Fibroblast of lung (primary cell): ENCODE results near the gene NXN. TPM values are rescaled to one million over a fixed set of nuclear protein-coding genes. Genes with fewer than 3 reads are reported as not detected.

Experiments
- DNase-seq, 2 donors: peaks; one replicate each; pipeline versions ENCODE4 v3.0.0 to v3.0.0-alpha.2; 2010; ENCODE audit warnings: low read depth in 2 of 2
- H2AFZ ChIP-seq: 2 replicates; pipeline ENCODE4 v1.5.1; 2012; ENCODE audit warnings: low read length, control low read depth, inconsistent platforms
- H3K27ac ChIP-seq: 2 replicates; pipeline ENCODE4 v1.5.1; 2011; ENCODE audit warnings: low read length, control low read depth; ENCODE audit not compliant: insufficient read depth
- H3K27me3 ChIP-seq: 2 replicates; pipeline ENCODE4 v1.5.1; 2011; ENCODE audit warnings: mild to moderate bottlenecking, low read length; ENCODE audit not compliant: control insufficient read depth, insufficient read depth
- H3K36me3 ChIP-seq: 2 replicates; pipeline ENCODE4 v1.5.1; 2011; ENCODE audit warnings: low read length; ENCODE audit not compliant: control insufficient read depth, insufficient read depth
- H3K4me1 ChIP-seq: 2 replicates; pipeline ENCODE4 v1.5.1; 2011; ENCODE audit warnings: low read length; ENCODE audit not compliant: control insufficient read depth, insufficient read depth; ENCODE audit errors: extremely low read depth
- H3K4me2 ChIP-seq: 2 replicates; pipeline ENCODE4 v1.5.1; 2011; ENCODE audit warnings: low read length, control low read depth; ENCODE audit not compliant: insufficient read depth; ENCODE audit errors: extremely low read depth
- H3K4me3 ChIP-seq, 4 experiments: fragments of 200-600 bp in 1 of 4; sonication (generic) in 1 of 4; replicated peaks in 1 of 4; 2 replicates each; pipeline ENCODE4 v1.5.1; 2011 to 2016; ENCODE audit warnings: low read length in 4 of 4, low read depth in 3 of 4, mild to moderate bottlenecking in 3 of 4, control low read depth in 2 of 4, inconsistent platforms in 1 of 4, mixed read lengths in 1 of 4; ENCODE audit not compliant: insufficient read depth in 1 of 4; ENCODE audit errors: control extremely low read depth in 1 of 4
- H3K79me2 ChIP-seq: 2 replicates; pipeline ENCODE4 v1.5.1; 2012; ENCODE audit warnings: mild to moderate bottlenecking, low read length, inconsistent platforms; ENCODE audit not compliant: control insufficient read depth, insufficient read depth
- H3K9ac ChIP-seq: 2 replicates; pipeline ENCODE4 v1.5.1; 2011; ENCODE audit warnings: mild to moderate bottlenecking, low read length, control low read depth; ENCODE audit not compliant: insufficient read depth
- H3K9me3 ChIP-seq: 2 replicates; pipeline ENCODE4 v1.5.1; 2012; ENCODE audit warnings: low read depth, low read length; ENCODE audit not compliant: control insufficient read depth, insufficient read depth
- H4K20me1 ChIP-seq: 2 replicates; pipeline ENCODE4 v1.5.1; 2011; ENCODE audit warnings: low read length; ENCODE audit not compliant: control insufficient read depth, insufficient read depth; ENCODE audit errors: extremely low read depth
- EZH2 ChIP-seq: IDR thresholded peaks from 2 replicates; pipeline ENCODE4 v1.5.1; 2012; ENCODE audit warnings: low read length, control low read depth, mild to moderate bottlenecking; ENCODE audit errors: missing control alignments
- polyA plus RNA-seq, 2 donors: library from polyadenylated mRNA; depleted of rRNA in 1 of 2; stranded (reverse) in 1 of 2; unstranded in 1 of 2; fragments of >200 nt; gene quantifications; 2 replicates each; pipeline ENCODE4 v1.2.1, GENCODE V29; 2011 to 2012; ENCODE audit warnings: missing spikeins in 1 of 2
- total RNA-seq: library from RNA; depleted of rRNA; stranded (reverse); fragments of >200 nt; gene quantifications from 2 replicates; pipeline ENCODE4 v1.2.1, GENCODE V29; 2014
- TF ChIP-seq, protein P1 (sequence below), 2 donors: IDR thresholded peaks in 1 of 2; conservative IDR thresholded peaks in 1 of 2; 1 replicate in 1 of 2; 2 replicates in 1 of 2; pipeline ENCODE4 v1.5.1; 2011 to 2012; ENCODE audit warnings: low read length in 2 of 2, control low read depth in 1 of 2, inconsistent platforms in 1 of 2, low read depth in 1 of 2, mild to moderate bottlenecking in 1 of 2

Gene NXN
- total and polyA plus RNA-seq, 2 donors (not counting 1 experiment from before 2014, with no cell fraction given) = 38.5 to 53.8 TPM

GRCh38 chr17:823501-823902 lies 156.1 kb downstream of the NXN start:
- Histone ChIP-seq H3K9me3 (no peaks in the 10 kb centered on the region), H2AFZ (no peak overlapping the region), H4K20me1 (no peaks in the 10 kb centered on the region), H3K4me3 (no peak overlapping the region), H3K9ac (no peak overlapping the region), H3K27ac (no peak overlapping the region), H3K4me1 (no peaks in the 10 kb centered on the region), H3K36me3 (peaks cover 5% of the 10 kb centered on the region), H3K27me3 (no peaks in the 10 kb centered on the region), H3K4me2 (no peak overlapping the region), H3K79me2 (no peaks in the 10 kb centered on the region)
- DNase-seq = no peak
- TF ChIP-seq, protein P1, sequence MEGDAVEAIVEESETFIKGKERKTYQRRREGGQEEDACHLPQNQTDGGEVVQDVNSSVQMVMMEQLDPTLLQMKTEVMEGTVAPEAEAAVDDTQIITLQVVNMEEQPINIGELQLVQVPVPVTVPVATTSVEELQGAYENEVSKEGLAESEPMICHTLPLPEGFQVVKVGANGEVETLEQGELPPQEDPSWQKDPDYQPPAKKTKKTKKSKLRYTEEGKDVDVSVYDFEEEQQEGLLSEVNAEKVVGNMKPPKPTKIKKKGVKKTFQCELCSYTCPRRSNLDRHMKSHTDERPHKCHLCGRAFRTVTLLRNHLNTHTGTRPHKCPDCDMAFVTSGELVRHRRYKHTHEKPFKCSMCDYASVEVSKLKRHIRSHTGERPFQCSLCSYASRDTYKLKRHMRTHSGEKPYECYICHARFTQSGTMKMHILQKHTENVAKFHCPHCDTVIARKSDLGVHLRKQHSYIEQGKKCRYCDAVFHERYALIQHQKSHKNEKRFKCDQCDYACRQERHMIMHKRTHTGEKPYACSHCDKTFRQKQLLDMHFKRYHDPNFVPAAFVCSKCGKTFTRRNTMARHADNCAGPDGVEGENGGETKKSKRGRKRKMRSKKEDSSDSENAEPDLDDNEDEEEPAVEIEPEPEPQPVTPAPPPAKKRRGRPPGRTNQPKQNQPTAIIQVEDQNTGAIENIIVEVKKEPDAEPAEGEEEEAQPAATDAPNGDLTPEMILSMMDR (conservative IDR thresholded peaks at IDR 0.05 in 1 of 2, IDR thresholded peaks at IDR 0.05 in 1 of 2; ENCODE audit: low read depth in 1 of 2, low read length in 2 of 2) = no peak
- TF ChIP-seq EZH2 = no peak

DNA sequence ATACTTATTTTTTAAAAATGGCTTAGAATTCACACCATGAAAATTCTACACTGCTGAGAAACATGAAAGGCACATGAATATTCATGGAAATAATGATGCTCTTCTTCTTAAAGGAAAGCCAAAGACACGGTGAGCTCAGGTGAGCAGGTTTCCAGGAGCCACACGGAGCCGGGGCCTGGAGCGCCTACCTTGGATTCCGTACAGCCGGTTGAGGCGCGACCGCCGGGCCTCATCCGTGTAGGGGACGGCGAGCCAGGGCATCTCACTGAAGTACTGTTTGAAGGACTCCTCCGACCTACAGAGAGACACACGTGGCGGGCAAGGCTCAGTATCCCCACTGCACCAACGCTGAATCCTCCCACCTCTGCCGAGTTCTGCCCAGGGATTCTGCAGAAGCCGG lies 160.3 kb downstream of the NXN start:
- Histone ChIP-seq H3K9ac (no peak overlapping the region), H2AFZ (no peak overlapping the region), H3K4me3 (no peak overlapping the region), H4K20me1 (no peaks in the 10 kb centered on the region), H3K27me3 (no peaks in the 10 kb centered on the region), H3K79me2 (no peaks in the 10 kb centered on the region), H3K27ac (no peak overlapping the region), H3K9me3 (no peaks in the 10 kb centered on the region), H3K4me2 (no peak overlapping the region), H3K4me1 (no peaks in the 10 kb centered on the region), H3K36me3 (peaks cover 5% of the 10 kb centered on the region)
- TF ChIP-seq, protein P1 (conservative IDR thresholded peaks at IDR 0.05 in 1 of 2, IDR thresholded peaks at IDR 0.05 in 1 of 2; ENCODE audit: low read depth in 1 of 2, low read length in 2 of 2) = no peak
- TF ChIP-seq EZH2 = no peak
- DNase-seq = no peak

DNA sequence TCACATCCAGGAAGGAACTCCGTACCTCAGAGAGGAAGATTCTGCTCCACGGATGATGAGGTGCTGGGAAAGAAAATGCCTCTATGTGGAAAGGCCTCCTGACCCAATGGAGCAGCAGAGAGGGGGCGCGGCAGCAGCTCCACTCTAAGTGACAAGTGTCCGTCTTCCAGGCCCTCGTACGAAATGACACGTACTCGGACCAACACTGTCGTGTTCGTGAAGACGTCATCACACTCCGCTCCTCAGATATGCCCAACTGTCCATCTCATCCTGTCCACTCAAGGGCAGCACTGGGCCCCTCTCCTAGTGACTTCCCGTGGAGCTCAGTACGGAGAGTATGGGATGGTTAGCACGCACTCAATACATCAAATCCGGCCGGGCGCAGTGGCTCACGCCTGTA lies 165.2 kb downstream of the NXN start:
- H3K27me3 ChIP-seq = no peaks in the 10 kb centered on the region
- no peak overlapping the region for H3K9ac ChIP-seq
- peaks cover 2% of the 10 kb centered on the region for H3K36me3 ChIP-seq
- H4K20me1 ChIP-seq = no peaks in the 10 kb centered on the region
- TF ChIP-seq, protein P1 (conservative IDR thresholded peaks at IDR 0.05 in 1 of 2, IDR thresholded peaks at IDR 0.05 in 1 of 2; ENCODE audit: low read depth in 1 of 2, low read length in 2 of 2) = no peak
- no peak for TF ChIP-seq EZH2
- no peak overlapping the region for H2AFZ ChIP-seq
- no peaks in the 10 kb centered on the region for H3K9me3 ChIP-seq
- no peaks in the 10 kb centered on the region for H3K4me1 ChIP-seq
- H3K4me3 ChIP-seq = no peak overlapping the region
- no peak overlapping the region for H3K4me2 ChIP-seq
- no peaks in the 10 kb centered on the region for H3K79me2 ChIP-seq
- DNase-seq = no peak
- H3K27ac ChIP-seq = no peak overlapping the region
